Thymus (tissue), 11 donors: ENCODE measurements around the gene RBM47. TPM values are rescaled to one million over a fixed set of nuclear protein-coding genes. Genes with fewer than 3 reads are reported as not detected.
A peak's percentile ranks its signal among the peaks of the same experiment; 100 is the strongest.

Experiments
- DNase-seq, 9 donors: peaks; one replicate each; pipeline ENCODE4 v3.0.0-alpha.2; 2013; ENCODE audit warnings: low spot score in 9 of 9, low read depth in 6 of 9, missing footprints in 1 of 9
- H3K27ac ChIP-seq, 2 donors: one replicate each; pipeline ENCODE4 v1.5.1; 2013; ENCODE audit warnings: control low read depth in 1 of 2, low read depth in 1 of 2, low read length in 1 of 2, mild to moderate bottlenecking in 1 of 2, moderate library complexity in 1 of 2
- H3K27me3 ChIP-seq, 2 donors: one replicate each; pipeline ENCODE4 v1.5.1; 2013; ENCODE audit warnings: low read length in 1 of 2; ENCODE audit not compliant: control insufficient read depth in 2 of 2, insufficient read depth in 1 of 2
- H3K36me3 ChIP-seq, 2 donors: one replicate each; pipeline ENCODE4 v1.5.1; 2013; ENCODE audit warnings: low read length in 1 of 2, mild to moderate bottlenecking in 1 of 2, moderate library complexity in 1 of 2; ENCODE audit not compliant: control insufficient read depth in 2 of 2, insufficient read depth in 2 of 2
- H3K4me1 ChIP-seq, 2 donors: one replicate each; pipeline ENCODE4 v1.5.1; 2013; ENCODE audit warnings: low read length in 2 of 2; ENCODE audit not compliant: control insufficient read depth in 2 of 2, insufficient read depth in 2 of 2
- H3K4me3 ChIP-seq, 2 donors: one replicate each; pipeline ENCODE4 v1.5.1; 2013; ENCODE audit warnings: low read length in 2 of 2, control low read depth in 1 of 2, mild to moderate bottlenecking in 1 of 2
- H3K9me3 ChIP-seq, 2 donors: one replicate each; pipeline ENCODE4 v1.5.1; 2013; ENCODE audit warnings: low read length in 1 of 2, mild to moderate bottlenecking in 1 of 2; ENCODE audit not compliant: control insufficient read depth in 2 of 2, insufficient read depth in 1 of 2
- WGBS: extraction: QIAGEN DNeasy Blood & Tissue Kit; methylation state at CpG from one replicate; pipeline ENCODE4 v1.1.7; 2013; 5-methylcytosine and 5-hydroxymethylcytosine counted together
- polyA plus RNA-seq: library from polyadenylated mRNA; stranded (reverse); fragments of 200-250 nt; gene quantifications from one replicate; pipeline ENCODE4 v1.2.3, GENCODE V29; 2013
- total RNA-seq: library from RNA; stranded (reverse); fragments of 120-200 nt; gene quantifications from one replicate; pipeline ENCODE4 v1.2.4, GENCODE V29; 2013
- donor health status: healthy.

The RBM47 gene
- total and polyA plus RNA-seq, 2 donors: 7.9 to 13.1 TPM

DNA sequence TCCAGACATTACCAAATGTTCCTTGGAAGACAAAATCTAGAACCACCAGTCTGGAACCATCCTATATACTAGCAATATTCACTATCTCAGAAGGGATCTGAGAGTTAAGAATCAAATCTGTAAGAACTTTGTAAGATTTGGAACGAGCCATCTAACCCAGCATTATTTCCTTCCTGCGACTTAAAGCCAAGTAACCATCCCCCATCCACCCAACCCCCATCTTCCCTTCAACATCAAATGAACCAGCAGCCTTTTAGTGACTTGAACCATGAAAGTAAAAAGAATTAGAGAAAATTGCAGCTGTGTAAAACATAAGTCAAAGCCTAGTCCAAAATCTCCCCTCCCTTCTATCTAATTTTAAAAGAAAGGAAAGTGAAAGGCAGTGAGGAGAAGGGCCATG is 15.6 kb downstream of the RBM47 start:
- no peak overlapping the region for H3K4me3 ChIP-seq
- peak in 6 of 9 donors; percentile 27 to 75 (median 47) for DNase-seq
- peaks cover 7 to 17% of the 10 kb centered on the region in 2 donors for H3K4me1 ChIP-seq
- H3K36me3 ChIP-seq: no peaks in the 10 kb centered on the region
- WGBS: 21% methylated on average over 2 of the region's 2 CpGs
- H3K27me3 ChIP-seq: no peaks in the 10 kb centered on the region
- H3K27ac ChIP-seq: no peak overlapping the region
- no peaks in the 10 kb centered on the region for H3K9me3 ChIP-seq

DNA sequence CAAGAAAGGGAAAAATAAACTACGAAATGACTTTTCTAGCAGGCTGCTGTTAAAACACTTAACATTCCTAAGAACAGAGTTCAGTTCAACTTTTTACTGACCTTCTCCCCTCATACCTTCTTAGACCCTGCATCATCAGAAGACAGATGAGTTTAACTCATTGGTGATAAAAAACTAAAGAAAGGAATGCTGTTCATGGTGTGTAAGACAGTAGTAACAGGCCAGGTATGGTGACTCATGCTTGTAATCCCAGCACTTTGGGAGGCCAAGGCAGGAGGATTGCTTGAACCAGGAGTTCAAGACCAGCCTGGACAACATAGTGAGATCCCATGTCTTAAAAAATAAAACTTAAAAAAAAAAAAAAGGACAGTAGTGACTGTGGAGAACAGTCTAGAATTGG is 16.2 kb downstream of the RBM47 start:
- H3K4me1 ChIP-seq: peaks cover 7 to 17% of the 10 kb centered on the region in 2 donors
- no peaks in the 10 kb centered on the region for H3K36me3 ChIP-seq
- WGBS: 89% methylated on average over 1 of the region's 1 CpG
- no peak for DNase-seq
- no peak overlapping the region for H3K4me3 ChIP-seq
- H3K27me3 ChIP-seq: no peaks in the 10 kb centered on the region
- no peaks in the 10 kb centered on the region for H3K9me3 ChIP-seq
- H3K27ac ChIP-seq: no peak overlapping the region

DNA sequence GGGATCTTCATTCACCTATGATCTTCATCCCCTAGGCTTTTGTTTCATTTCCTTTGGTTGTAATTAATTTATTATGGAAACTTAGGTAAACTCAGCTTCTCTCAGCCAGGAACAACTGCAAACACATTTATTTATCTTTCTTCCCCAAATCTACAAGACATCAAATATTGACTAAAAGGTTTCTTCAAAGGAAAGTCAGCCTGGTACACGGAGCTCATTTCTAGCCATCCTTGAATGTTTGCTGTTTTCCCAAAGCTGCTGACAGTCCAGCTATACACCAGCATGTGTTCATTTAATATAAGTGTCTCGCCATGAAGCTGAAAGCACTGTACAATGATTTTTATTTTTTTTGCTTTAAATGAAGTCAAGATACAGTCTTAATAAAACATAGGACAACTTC is 16.8 kb downstream of the RBM47 start:
- no peaks in the 10 kb centered on the region for H3K36me3 ChIP-seq
- no peak overlapping the region for H3K4me3 ChIP-seq
- DNase-seq: no peak
- H3K4me1 ChIP-seq: peaks cover 7 to 17% of the 10 kb centered on the region in 2 donors
- H3K9me3 ChIP-seq: no peaks in the 10 kb centered on the region
- WGBS: 95% methylated on average over 2 of the region's 2 CpGs
- no peak overlapping the region for H3K27ac ChIP-seq
- no peaks in the 10 kb centered on the region for H3K27me3 ChIP-seq

DNA sequence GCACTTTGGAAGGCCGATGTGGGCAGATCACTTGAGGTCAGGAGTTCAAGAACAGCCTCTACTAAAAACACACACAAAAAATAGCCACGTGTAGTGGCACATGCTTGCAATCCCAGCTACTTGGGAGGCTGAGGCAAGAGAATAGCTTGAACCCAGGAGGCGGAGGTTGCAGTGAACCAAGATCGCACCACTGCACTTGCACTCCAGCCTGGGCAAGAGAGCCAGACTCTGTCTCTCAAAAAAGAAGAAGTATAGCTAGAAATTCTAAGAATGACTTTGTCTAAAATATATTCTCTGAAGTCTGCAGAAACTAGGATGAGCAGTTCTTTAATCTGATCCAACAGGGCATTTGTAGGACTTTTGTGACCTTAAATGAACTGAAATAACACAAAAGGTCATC is 17.4 kb downstream of the RBM47 start:
- no peaks in the 10 kb centered on the region for H3K9me3 ChIP-seq
- H3K4me3 ChIP-seq: no peak overlapping the region
- no peak overlapping the region for H3K27ac ChIP-seq
- no peaks in the 10 kb centered on the region for H3K27me3 ChIP-seq
- DNase-seq: no peak
- H3K4me1 ChIP-seq: peaks cover 7 to 17% of the 10 kb centered on the region in 2 donors
- no peaks in the 10 kb centered on the region for H3K36me3 ChIP-seq
- WGBS: 96% methylated on average over 4 of the region's 4 CpGs

DNA sequence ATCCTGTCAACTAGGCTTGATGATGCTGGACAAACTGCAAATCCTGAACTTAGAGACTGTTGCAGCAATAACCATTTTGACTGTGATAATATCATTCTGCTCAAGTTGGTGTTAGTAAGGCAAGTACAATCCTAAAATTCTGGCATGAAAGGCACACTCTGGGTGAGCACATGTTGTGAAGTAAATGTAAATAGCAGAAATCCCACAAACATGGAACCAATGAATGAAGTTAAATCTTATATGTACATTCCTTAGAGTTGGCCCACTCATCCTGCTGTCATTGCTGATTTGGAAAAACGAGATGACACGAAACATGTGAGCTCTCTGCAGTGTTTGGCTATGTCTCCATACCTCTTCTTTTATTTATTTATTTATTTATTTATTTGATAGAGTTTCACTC is 21.0 kb downstream of the RBM47 start:
- Histone ChIP-seq H3K36me3 (no peaks in the 10 kb centered on the region), H3K4me1 (peaks cover 0 to 2% of the 10 kb centered on the region in 2 donors), H3K27me3 (no peaks in the 10 kb centered on the region), H3K9me3 (no peaks in the 10 kb centered on the region), H3K27ac (no peak overlapping the region), H3K4me3 (no peak overlapping the region)
- WGBS: 93% methylated on average over 2 of the region's 2 CpGs
- no peak for DNase-seq

DNA sequence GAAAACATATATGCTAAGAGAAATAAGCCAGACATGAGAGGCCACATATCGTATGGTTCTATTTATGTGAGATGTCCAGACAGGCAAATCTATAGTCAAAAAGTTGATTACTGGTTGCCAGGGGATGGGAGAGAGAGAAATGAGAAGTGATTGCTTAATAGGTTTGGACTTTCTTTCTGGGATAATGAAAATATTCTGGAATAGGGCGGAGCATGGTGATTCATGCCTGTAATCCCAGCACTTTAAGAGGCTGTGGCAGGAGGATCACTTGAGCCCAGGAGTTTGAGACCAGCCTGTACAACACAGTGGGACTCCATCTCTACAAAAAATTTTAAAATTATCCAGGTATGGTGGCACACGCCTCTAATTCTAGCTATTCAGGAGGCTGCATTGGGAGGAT is 22.4 kb downstream of the RBM47 start:
- Histone ChIP-seq H3K27ac (no peak overlapping the region), H3K9me3 (no peaks in the 10 kb centered on the region), H3K36me3 (no peaks in the 10 kb centered on the region), H3K27me3 (no peaks in the 10 kb centered on the region), H3K4me3 (no peak overlapping the region), H3K4me1 (no peaks in the 10 kb centered on the region)
- WGBS: 98% methylated on average over 3 of the region's 3 CpGs
- DNase-seq: no peak

DNA sequence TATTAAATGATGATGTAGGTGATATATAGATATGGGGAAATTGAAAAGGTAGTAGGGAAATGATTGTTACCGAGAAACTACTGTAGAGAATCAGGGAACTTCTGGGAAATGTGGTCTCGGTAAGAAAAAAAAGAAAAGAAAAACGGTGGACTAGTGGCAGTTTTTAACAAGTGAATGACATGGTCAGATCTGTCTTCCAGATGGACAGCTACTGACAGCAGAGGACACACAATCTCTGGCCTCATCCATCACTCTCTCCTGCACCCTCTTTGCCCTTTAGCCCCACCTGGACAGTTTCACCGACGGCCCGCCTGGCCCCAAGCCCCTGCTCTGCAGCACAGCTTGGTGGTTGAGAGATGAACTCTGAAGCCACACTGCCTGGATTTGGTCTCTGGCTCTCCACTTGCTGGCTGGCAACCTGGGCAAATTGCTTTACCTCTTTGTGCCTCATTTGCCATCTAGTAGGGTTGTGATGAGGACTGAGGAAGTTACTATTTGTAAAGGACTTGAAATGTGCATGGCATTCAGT is 23.4 kb downstream of the RBM47 start:
- H3K27ac ChIP-seq: no peak overlapping the region
- no peaks in the 10 kb centered on the region for H3K4me1 ChIP-seq
- no peaks in the 10 kb centered on the region for H3K9me3 ChIP-seq
- H3K27me3 ChIP-seq: no peaks in the 10 kb centered on the region
- no peak overlapping the region for H3K4me3 ChIP-seq
- H3K36me3 ChIP-seq: no peaks in the 10 kb centered on the region
- 95% methylated on average over 6 of the region's 6 CpGs for WGBS
- DNase-seq: no peak

DNA sequence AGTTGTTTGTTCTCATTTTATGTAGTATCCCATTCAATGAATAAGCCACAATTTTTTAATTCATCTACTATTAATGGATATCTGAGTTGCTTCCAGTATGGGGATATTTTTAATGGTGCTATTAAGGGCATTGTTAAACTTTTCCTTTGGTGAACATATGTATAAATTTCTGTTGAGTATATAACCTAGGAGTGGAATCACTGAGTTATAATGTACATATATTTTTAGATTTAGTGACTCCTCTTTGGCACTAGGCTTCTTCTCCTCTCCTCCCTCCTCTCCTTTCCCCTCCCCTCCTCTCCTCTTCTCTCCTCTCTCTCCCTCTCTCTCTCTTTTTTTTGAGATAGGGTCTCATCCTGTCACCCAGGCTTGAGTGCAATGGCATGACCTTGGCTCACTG is 26.4 kb downstream of the RBM47 start:
- H3K27ac ChIP-seq: no peak overlapping the region
- no peaks in the 10 kb centered on the region for H3K9me3 ChIP-seq
- no peak overlapping the region for H3K4me3 ChIP-seq
- DNase-seq: no peak
- no peaks in the 10 kb centered on the region for H3K36me3 ChIP-seq
- no peaks in the 10 kb centered on the region for H3K27me3 ChIP-seq
- H3K4me1 ChIP-seq: no peaks in the 10 kb centered on the region

DNA sequence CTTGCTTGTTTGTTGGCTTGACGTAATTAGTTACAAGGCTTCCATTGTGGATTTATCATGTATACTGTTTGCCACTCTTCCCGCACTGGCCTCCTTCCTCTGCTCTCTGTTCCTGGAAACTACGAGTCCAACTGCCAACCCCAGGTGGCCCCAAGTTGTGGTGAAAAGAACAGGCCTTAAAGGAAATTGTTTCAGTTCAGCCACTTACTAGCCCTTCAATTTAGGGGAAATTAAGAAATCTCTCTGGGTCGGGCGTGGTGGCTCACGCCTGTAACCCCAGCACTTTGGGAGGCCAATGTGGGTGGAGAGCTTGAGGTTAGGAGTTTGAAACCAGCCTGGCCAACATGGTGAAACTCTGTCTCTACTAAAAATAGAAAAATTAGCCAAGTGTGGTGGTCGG is 28.0 kb downstream of the RBM47 start:
- Histone ChIP-seq H3K27me3 (no peaks in the 10 kb centered on the region), H3K4me3 (no peak overlapping the region), H3K4me1 (no peaks in the 10 kb centered on the region), H3K9me3 (no peaks in the 10 kb centered on the region), H3K27ac (no peak overlapping the region), H3K36me3 (no peaks in the 10 kb centered on the region)
- WGBS: 83% methylated on average over 7 of the region's 7 CpGs
- DNase-seq: no peak

DNA sequence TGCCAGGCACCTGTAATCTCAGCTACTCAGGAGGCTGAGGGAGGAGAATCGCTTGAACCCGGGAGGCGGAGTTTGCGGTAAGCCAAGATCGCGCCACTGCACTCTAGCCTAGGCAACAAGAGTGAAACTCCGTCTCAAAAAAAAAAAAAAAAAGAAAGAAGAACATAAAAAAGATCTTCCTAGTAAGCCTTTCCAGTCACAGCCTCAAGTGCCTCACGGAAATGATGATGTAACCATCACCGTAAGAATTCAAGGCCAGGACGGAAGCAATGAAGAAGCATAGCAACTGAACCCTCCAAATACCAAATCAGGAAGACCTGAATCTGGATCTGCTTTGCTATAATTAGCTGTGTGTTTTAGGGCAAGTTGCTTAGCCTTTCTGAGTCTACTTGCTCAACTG is 28.8 kb downstream of the RBM47 start:
- H3K9me3 ChIP-seq: no peaks in the 10 kb centered on the region
- no peak overlapping the region for H3K4me3 ChIP-seq
- no peaks in the 10 kb centered on the region for H3K36me3 ChIP-seq
- H3K4me1 ChIP-seq: no peaks in the 10 kb centered on the region
- WGBS: 99% methylated on average over 10 of the region's 10 CpGs
- H3K27ac ChIP-seq: no peak overlapping the region
- no peak for DNase-seq
- no peaks in the 10 kb centered on the region for H3K27me3 ChIP-seq
